HG03103 (cell line): ENCODE data around the gene CHADL.
"Not testable (repeated sequence)": the region's sequence is repeated elsewhere in the genome, so short reads cannot be mapped to it uniquely, and the experiment has no call there.

Experiments used
- ATAC-seq: cut with Tn5 transposase; IDR thresholded peaks from one replicate; pipeline ENCODE4 v1.9.1; 2021; ENCODE audit warnings: low read depth; ENCODE audit not compliant: unreplicated experiment

Gene CHADL

GRCh38 chr22:41259756-41260155 is 19.0 kb upstream of the CHADL start:
- not testable (repeated sequence) for ATAC-seq

GRCh38 chr22:41257696-41258095 is 17.0 kb upstream of the CHADL start:
- no peak for ATAC-seq

- no peak for ATAC-seq
Measured at GRCh38 chr22:41256254-41257253, 15.8 kb upstream of the CHADL start.

- ATAC-seq: no peak
Measured at GRCh38 chr22:41254230-41254629, 13.5 kb upstream of the CHADL start.

GRCh38 chr22:41252365-41252764 is 11.6 kb upstream of the CHADL start:
- no peak for ATAC-seq

GRCh38 chr22:41250127-41250526 is 9.4 kb upstream of the CHADL start:
- ATAC-seq: no peak

- ATAC-seq: no peak
Measured at GRCh38 chr22:41249442-41249841, 8.7 kb upstream of the CHADL start.

- no peak for ATAC-seq
Measured at GRCh38 chr22:41248758-41249157, 8.0 kb upstream of the CHADL start.

- no peak for ATAC-seq
Measured at GRCh38 chr22:41248314-41248713, 7.6 kb upstream of the CHADL start.

- no peak for ATAC-seq
Measured at GRCh38 chr22:41247703-41248102, 7.0 kb upstream of the CHADL start.

- no peak for ATAC-seq
Measured at GRCh38 chr22:41245917-41246499, 5.3 kb upstream of the CHADL start.

- no peak for ATAC-seq
Measured at GRCh38 chr22:41243361-41243760, 2.6 kb upstream of the CHADL start.

GRCh38 chr22:41242396-41243117 is 1.8 kb upstream of the CHADL start:
- no peak for ATAC-seq

- no peak for ATAC-seq
Measured at GRCh38 chr22:41241133-41241676, 474 bp upstream of the CHADL start.

GRCh38 chr22:41239443-41240128 is 1.1 kb downstream of the CHADL start:
- no peak for ATAC-seq

GRCh38 chr22:41238570-41239442 is 1.9 kb downstream of the CHADL start:
- no peak for ATAC-seq

- ATAC-seq: peak; percentile 63
Measured at GRCh38 chr22:41237707-41238569, 2.8 kb downstream of the CHADL start.

GRCh38 chr22:41237036-41237706 is 3.6 kb downstream of the CHADL start:
- no peak for ATAC-seq
